HG02642 (cell line): ENCODE measurements around the gene ABCG8.

ENCODE experiments used
- ATAC-seq: cut with Tn5 transposase; IDR thresholded peaks from one replicate; pipeline ENCODE4 v1.9.1; 2021; ENCODE audit warnings: mild to moderate bottlenecking; ENCODE audit not compliant: unreplicated experiment, poor library complexity

ABCG8 gene

DNA sequence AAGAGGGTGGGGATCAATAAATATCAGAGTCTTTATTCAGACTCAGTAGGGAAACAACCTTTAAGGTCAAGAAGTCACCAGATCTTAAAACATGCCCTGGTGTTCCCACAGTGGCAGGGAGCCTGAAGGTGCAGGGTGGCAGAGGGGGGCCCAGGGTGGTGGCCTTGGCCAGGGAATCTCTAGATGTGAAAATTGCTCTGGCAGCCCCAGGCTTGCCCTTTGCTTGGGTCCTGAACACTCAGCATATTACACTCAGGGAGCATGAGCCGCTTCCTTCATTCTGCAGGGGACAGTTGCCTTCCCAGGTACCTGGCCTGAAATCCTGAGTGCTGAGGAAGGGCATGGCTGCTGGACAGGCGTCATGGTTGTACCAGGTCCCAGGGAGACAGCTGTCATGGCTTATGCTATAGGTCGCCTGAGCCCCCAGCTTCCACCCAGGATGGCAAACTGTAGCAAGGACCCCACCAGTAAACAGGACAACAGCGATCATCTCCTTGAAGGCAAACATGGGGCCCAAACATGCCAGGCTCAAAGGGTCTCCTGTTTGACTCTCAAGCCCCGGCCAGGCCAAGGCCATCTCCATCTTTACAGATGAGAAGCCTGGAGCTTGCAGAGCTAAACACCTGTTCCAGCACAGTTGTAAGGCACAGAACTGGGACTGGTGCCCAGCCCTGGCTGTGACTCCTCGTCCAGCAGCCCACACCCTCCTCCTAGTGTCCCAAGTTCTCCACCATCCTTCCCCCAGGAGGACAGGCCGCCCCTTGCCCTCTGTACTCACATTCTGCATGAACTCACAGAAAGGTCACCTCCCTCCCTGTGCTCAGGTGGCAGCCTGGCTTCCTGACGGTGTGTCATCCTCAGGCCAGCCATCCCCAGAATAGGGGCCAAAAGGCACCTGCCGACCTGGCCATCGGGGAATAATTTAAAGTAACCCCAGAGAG, 14.6 kb downstream of the ABCG8 start:
- no peak for ATAC-seq

DNA sequence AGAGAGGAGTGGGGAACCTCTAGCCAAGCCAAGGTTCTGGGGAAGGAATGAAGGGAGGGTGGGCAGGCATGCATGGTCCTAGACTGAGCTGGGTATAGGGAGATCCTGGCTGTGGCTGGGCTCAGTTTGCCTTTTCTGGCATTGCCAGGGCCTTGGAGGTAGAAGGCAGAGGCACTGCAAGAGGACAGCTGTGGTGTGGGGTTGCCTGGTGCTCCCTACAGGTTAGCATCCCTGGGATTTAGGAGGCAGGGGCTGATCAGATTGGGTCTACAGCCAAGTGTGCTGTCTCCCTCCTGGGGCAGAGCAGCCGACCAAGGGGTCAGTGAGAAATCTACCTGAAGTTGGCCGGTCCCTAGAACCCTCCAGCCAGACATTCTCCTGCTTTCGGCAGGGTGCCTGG, 15.9 kb downstream of the ABCG8 start:
- no peak for ATAC-seq

DNA sequence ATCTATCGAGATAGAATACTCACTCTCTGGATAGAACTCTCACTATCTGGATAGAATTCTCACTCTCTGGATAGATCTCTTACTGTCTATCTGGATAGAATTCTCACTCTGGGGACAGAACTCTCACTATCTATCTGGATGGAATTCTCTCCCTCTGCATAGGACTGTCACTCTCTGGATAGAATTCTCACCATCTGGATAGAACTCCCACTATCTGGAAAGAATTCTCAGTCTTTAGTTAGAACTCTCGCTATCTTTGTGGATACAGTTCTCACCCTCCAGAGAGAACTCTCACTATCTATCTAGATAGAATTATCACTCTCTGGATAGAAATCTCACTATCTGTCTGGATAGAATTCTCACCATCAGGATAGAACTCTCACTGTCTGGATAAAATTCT, 16.5 kb downstream of the ABCG8 start:
- no peak for ATAC-seq

DNA sequence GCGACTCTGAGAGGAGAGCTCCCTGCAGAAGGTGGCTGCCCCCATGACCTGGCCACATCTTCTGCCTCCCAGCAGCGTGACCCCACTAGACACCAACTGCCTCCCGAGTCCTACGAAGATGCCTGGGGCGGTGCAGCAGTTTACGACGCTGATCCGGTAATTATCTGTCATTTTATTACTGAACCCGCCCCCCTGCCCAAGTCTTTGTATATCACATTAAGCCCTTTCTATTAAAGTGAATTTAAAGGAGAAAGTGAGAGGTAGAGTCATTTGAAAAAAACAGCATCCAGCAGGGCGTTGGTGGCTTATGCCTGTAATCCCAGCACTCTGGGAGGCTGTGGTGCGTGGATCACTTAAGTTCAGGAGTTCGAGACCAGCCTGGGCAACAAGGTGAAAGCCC, 33.4 kb downstream of the ABCG8 start:
- ATAC-seq: no peak

DNA sequence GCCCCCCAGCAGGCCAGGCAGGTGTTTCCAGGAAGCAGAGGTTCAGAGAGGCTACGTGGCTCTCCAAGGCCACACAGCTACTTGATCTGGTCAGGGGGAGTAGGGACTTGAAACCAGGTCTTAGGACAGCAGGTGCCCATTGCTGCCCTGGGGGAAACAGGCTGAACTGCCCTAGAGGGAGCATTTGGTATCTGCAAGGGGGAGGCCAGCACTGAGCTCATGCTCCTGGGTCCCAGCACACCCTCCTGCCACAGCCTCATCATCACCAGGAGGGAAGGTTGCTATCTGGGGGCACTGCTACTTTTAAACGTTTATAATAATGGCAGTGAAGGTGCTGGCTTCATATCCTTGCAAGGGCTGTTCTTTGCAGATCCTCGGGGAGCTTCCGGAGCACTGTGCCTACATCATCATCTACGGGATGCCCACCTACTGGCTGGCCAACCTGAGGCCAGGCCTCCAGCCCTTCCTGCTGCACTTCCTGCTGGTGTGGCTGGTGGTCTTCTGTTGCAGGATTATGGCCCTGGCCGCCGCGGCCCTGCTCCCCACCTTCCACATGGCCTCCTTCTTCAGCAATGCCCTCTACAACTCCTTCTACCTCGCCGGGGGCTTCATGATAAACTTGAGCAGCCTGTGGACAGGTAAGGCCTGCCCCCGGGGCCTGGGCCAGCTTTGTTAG, 36.1 kb downstream of the ABCG8 start:
- ATAC-seq: no peak

DNA sequence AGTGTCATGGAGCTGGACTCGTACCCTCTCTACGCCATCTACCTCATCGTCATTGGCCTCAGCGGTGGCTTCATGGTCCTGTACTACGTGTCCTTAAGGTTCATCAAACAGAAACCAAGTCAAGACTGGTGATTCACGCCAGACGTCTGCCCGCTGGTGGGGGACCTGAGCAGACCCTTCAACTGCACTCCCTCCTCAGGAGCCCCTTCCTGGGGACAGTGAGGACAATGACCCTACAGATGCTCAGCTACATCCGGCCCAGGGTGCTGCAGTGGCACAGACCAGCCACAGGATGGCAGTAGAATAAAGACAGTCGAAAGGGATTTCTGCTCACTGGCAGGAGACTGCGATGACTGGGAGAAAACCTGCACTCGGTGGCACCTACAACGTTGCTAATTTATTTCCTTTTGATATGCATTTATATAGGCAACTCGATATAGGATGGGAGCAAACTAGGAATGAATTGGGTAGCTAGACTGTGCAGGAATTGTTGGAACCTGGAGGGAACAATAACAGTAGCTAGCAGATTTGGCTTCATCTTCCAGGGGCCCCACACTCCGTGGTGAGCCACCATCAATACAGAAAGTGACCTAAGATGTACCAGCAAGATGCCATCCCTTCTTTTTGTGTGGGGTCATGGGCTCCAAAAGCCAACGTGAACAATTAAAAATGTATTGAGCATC, 39.2 kb downstream of the ABCG8 start:
- peak; percentile 78 for ATAC-seq

DNA sequence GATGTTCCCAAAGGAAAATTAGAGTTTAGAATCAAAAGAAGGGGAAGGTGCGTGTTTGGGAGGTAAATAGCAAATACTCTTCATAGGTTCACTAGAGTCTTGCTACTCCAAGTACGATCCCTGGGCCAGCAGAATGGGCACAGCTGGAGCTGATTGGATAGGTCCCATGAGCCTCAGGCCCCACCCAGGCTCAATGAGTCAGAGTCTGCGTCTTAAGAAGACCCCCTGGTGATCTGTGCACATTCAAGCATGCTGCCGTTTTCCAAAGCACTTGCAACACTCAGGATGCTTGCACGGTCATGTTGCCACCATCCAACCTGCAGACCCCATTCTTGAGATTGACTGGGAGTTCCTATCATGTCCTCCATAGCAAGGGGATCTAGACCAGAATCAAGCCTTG, 40.5 kb downstream of the ABCG8 start:
- ATAC-seq: no peak

DNA sequence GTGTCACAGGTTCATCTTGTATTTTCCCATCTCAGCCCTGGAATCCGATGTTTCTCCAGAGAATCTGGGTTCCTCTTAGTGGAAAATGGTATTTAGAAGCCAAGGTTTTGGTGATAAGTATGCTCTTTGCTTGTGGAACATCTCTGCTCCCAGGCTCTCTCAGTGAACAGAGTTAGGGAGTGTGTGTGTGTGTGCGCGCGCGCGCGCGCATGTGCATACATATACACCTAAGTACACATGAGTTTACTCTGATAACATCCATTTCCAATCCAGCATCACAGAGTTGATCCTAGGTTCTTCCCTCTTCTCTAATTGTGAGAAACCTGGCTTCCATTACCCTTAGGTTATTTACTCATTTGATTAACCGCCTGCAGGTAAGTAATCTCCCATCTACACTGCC, 41.7 kb downstream of the ABCG8 start:
- ATAC-seq: no peak

DNA sequence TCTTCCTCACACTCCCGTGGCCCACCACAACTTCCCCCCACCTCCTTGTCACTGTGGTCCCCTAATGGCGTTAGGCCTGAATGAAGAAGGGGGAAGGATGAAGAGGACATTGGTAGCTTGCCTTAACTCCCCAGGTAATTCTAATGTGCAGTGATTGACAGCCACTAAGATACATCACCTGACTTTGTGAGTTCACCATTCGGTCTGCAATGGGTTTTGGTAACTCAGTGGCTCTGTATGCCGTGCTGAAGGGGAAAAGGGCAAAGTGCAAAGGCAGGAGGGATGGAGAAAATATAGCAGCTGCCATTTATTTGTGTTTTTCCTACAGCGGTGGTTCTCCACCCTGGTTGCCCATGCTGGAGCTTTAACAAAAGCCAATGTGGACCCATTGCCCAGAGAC, 42.2 kb downstream of the ABCG8 start:
- ATAC-seq: no peak

DNA sequence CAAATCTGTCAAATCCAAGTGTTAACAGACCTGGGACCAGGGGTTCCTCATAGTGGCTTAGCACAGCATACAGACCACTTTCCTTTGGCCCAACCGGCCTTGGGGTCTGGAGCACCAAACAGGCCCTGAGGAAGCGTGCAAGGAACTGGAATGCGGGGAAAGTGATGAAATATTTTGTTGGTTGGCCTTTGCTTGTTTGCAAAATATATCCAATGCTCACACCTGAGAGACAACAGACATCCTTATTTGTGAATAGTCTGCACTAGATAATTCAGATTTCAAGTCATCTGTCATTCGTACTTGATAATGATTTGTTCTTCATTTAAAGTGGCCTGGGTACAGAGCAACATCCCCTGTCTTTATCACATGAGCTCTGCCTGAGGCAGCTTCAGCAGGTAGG, 43.5 kb downstream of the ABCG8 start:
- no peak for ATAC-seq

DNA sequence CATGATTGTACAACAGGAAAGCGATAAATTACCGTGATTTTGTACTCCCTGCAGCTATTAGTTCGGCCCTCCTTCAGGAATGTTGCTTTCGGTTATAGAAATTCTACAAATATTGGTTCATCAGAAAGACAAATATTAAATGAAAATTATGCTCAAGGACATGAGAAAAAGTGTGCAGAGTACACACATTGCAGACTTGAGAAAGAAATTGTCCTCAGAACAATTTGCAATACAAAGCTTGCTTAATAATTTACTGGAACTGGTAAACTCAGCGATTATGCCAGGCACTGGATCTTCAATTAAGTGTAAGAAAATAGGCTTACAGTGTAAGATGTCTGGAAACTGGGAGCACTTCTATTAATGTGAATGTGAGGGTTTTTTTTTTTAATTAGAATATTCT, 45.9 kb downstream of the ABCG8 start:
- no peak for ATAC-seq

DNA sequence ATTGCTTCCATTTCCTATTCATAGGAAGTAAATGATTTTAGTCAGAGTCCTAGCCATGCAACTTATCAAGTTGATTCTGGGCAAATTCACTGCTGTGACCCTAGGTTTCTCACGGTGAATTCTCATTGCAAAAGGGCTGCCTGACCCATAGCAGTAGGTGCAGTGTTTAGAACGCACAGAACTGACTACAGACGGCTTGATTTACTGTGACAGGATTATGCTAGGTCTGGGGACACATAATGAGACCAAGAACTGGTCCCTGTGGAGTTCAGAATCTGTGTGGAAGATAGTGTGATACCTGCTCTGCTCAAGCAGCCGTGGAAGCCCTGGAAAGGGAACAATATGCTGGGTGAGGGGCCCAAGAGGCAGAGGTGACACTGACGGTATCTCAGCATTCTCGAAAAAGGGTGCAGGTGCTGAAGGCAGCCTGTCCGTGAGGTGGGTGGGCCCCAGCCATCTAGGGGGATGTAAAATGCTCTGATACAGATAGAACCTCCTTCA, 46.4 kb downstream of the ABCG8 start:
- no peak for ATAC-seq

DNA sequence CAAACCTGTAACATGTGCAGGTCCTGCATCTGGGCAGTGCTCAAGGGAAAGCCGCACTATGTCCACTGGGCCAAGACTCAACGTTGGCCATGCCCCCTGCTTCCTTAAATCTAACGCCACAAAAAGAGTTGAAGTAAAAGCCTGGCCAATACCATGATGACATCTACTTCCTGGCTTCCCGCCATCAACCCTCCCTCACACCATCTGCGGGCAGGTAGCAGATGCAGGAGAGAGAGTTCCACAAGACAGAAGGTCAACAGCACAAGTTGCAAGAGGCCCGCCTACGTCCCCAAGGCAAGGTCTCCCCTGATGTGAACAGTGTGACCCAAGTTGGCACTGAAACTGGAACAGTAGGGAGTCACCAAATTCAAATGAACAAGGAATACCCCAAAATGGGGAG, 48.4 kb downstream of the ABCG8 start:
- ATAC-seq: no peak

DNA sequence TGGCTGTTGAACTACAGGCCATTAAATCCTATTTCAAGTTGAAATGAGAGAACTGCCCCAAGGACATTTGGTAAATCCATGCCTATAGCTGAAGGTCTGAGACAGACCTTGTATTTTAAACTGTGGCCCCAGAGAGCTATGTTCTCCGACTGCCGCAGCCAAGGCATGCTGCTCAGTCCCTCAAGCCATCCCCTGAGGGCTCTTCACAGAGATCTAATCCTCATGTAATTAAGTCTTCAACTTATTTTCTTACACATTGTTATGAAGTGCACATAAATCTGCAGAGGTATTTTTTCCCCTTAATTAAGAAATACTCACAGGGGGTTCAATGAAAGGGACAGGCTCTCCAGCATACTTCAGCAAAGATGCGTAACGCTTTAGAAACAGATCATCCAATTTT, 50.6 kb downstream of the ABCG8 start:
- no peak for ATAC-seq

DNA sequence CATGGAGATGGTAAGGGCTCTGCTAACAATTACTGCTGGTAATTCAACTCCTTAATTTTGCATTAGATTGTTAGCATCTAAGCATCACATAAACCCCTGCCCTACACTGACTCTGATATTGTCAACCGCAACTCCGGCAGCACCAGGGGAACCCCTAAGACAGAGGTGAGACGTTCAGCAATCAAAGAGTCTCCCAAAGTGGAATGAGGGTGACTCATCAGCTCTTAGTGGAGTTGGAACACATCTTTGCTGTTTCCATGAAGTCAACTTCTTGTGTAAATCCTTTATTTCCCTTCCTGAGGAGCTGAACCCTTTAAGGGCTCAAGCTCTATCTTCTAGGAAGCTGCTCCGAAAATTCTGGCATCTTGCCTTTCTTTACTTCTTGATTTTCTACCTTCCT, 52.1 kb downstream of the ABCG8 start:
- ATAC-seq: no peak

DNA sequence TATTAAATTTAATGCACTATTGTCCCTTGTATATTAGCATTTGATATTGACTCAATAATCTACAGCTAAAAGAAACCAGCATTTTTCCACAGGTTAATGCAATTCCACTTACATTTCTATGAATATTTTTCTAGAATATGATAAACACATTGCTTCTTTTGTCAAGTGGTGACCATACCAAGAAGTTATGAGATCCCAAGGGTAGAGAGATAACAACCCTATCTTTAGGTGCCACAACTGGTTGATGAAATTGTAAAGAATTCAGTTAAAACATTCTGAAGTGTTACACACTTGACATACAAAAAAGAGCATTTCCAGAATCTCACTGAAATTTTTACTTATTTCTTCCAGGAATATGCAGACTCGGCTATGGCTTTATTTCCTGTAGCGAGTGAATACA, 56.0 kb downstream of the ABCG8 start:
- no peak for ATAC-seq

DNA sequence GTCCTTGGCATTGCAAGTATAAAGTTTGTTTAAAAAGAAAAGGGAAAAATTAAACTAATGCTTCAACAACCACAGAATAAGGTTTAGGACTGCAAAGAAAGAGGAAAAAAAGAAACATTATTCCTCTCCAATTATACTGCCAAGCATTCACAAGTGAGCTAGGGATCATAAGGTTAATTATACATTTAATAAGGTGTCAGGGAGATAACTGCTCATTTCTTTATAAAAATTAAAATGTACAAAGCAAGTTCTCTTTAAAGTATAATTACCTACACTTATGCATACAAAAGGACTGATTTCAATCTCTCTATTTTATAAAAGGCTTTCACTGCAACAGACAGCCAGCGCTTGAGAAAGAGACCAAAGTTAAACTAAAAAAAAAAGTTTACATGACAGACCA, 58.1 kb downstream of the ABCG8 start:
- ATAC-seq: no peak

DNA sequence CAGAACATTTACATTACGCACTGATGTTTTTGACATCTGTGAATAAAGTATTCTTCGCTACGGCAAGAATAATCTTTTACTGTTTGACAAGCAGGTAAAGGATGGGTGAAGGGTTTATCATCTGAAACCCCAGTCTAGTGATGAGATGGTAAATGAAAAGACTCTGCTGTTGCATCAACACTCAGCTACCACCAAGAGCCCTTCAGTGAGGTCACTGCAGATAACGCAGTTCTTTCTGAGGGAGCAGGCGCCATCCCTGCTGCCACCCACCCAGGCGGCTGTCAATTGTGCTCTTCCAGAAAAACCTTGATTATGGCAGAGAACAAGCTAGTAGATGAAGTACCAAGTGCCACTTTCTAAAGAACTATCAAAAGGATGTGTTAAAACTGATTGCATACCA, 58.7 kb downstream of the ABCG8 start:
- ATAC-seq: no peak

DNA sequence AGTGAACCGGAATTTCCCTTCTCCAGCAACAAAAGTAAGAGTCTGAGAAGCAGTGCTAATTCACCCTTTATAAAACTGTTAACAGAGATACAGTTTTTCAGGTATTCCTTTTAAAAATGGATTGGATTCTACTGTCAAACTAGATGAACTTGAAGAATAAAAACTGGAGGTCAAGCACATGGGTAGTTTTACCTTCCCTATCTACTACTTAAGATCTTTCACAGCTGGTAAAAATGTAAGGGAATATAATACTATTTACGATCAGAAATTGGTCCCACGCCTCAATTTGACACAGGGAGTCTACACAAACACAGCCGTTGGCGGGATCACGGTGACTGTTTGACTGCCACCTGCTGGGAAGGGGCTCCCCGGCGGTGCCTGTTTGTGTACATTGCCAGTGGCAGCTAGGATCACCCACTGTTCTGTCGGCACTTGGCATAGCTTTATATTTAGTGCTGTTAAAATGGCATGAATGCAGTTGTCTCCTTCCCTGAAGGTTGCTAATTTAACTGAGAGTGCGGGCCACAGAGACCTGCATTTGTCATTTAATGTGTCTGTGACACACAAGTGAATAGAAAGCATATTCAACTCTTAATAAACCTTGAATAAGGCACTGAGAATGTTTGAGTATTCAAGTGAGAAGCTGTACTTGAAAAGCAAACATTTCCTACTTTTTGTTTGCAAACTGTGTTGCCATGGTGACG, 59.5 kb downstream of the ABCG8 start:
- ATAC-seq: no peak

DNA sequence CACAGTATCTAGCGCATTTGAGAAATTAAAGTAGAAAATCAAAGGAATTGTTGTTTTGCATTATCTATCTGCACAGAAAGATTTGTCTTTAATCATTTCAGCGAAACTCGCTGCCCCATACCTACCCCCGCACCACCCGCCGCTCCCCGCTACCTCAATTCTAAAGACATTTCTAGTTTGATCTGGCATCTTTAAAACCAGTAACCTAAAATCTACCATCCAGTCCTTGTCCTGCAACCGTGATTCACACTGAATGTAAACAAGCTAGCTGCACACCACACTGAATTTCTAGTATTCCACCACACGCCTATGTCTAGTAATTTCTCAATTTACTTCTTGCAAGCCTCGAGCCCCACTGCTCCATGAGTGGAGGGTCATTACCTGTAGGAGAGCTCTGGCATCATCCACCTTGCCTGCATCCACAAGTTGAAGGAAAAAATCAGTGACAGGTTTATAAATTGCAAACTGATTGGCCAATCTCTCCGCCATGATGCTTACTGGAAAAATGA, 60.1 kb downstream of the ABCG8 start:
- ATAC-seq: no peak
